ENCODE data around the gene TMC8. TPM values are rescaled to one million over a fixed set of nuclear protein-coding genes. Genes with fewer than 3 reads are reported as not detected.

The TMC8 gene
- total and polyA plus RNA-seq, 2 experiments from 2014 or later = 1.2 to 1.3 TPM

DNA sequence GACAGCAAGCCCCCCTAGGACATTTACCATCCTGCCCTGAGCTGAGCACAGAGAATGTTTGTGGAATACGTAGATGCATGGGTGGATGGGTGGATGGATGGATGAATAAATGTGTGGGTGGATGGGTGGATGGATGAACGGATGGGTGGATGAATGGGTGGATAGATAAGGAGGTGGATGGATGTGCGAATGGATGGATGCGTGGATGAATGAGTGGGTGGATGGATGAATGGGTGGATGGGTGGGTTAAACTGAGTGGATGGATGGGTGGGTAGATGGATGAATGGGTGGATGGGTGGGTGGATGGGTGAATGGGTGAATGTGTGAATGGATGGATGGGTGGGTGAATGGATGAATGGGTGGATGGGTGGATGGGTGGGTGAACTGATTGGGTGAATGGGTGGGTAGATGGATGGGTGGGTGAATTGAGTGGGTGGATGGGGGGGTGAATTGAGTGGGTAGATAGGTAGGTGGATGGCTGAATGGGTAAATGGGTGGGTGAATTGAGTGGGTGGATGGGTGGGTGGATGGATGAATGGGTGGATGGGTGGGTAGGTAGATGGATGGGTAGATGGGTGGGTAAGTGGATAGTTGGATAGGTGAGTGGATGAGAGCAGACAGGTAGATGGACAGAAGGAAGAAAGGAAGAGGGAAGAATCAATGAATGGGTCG is 7.2 kb upstream of the TMC8 start:
- Histone ChIP-seq H4K20me1 (replicated peaks; ENCODE audit: insufficient read depth) (no peaks in the 10 kb centered on the region), H2AFZ (no peak overlapping the region), H3K79me2 (replicated peaks; ENCODE audit: insufficient read depth) (0 out of 2 replicates have a peak, but pooled peaks cover 5% of the 10 kb centered on the region), H3K4me2 (no peak overlapping the region), H3K4me3 (no peak overlapping the region), H3K36me3 (ENCODE audit: insufficient read depth) (0 out of 2 replicates have a peak, but pooled peaks cover 5% of the 10 kb centered on the region), H3K27ac (ENCODE audit: low read depth) (no peak overlapping the region), H3K9me2 (ENCODE audit: insufficient read depth) (no peaks in the 10 kb centered on the region), H3K27me3 (ENCODE audit: insufficient read depth) (no peaks in the 10 kb centered on the region), H3F3A (replicated peaks; ENCODE audit: low read depth) (no peaks in the 10 kb centered on the region), H3K4me1 (ENCODE audit: insufficient read depth) (peaks cover 9% of the 10 kb centered on the region)
- peaks cover 8% of the 10 kb centered on the region for H3K4me1 Mint-ChIP-seq
- TF ChIP-seq ZNF331 (CRISPR knock-in tag; IDR thresholded peaks at IDR 0.05; ENCODE audit: low read depth) = no peak
- no peak for TF ChIP-seq ZNF114 (CRISPR knock-in tag; IDR thresholded peaks at IDR 0.05)
- TF ChIP-seq NANOG (IDR thresholded peaks at IDR 0.05; ENCODE audit: borderline replicate concordance) = no peak
- TF ChIP-seq, protein P1, sequence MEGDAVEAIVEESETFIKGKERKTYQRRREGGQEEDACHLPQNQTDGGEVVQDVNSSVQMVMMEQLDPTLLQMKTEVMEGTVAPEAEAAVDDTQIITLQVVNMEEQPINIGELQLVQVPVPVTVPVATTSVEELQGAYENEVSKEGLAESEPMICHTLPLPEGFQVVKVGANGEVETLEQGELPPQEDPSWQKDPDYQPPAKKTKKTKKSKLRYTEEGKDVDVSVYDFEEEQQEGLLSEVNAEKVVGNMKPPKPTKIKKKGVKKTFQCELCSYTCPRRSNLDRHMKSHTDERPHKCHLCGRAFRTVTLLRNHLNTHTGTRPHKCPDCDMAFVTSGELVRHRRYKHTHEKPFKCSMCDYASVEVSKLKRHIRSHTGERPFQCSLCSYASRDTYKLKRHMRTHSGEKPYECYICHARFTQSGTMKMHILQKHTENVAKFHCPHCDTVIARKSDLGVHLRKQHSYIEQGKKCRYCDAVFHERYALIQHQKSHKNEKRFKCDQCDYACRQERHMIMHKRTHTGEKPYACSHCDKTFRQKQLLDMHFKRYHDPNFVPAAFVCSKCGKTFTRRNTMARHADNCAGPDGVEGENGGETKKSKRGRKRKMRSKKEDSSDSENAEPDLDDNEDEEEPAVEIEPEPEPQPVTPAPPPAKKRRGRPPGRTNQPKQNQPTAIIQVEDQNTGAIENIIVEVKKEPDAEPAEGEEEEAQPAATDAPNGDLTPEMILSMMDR (conservative IDR thresholded peaks at IDR 0.05; ENCODE audit: low read depth in 2 of 2) = no peak
- ATAC-seq (no peak), DNase-seq (ENCODE audit: low spot score) (no peak)
- peaks cover 4% of the 10 kb centered on the region for H3K27me3 Mint-ChIP-seq (ENCODE audit: insufficient read depth, low read depth, poor library complexity)
- H3K27ac Mint-ChIP-seq = no peak overlapping the region
- H3K9me3 Mint-ChIP-seq = no peaks in the 10 kb centered on the region
- peaks cover 27% of the 10 kb centered on the region for H3K36me3 Mint-ChIP-seq (ENCODE audit: low read depth)
- H3K4me3 Mint-ChIP-seq = no peak overlapping the region

DNA sequence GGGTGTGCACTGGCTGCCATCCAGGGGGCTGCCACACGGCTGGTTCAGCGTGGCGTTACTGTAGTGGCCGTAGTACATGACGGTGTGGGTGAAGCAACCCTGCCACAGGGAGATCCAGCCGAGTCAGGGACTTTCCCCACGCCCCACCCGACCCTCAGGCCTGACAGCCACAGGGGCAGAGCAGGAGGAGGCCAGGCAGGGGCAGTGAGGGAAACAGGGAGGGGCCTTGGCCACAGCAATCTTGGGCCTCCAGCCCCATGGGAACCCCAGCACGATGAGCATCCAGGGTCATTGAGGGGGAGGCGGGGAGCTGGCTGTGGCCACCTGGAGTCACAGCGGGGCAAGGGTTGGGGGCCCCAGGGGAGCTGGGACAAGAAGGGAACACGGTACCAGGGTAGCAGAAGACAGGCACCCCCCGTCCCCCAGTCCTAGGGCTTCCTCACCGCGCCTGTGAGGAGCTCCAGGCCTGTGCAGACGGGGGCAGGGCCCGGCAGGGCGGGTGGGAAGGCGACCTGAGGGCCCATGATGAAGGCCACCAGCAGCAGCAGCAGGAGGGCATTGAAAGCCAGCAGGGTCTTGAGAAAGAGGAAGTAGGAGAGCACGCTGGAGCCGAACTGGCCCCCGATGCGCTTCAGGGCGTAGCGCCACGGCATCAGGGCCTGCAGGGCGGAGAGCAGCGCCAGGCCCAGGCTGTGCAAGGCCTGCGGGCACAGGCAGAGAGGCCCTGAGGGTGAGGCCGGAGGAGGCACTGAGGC is 6.3 kb upstream of the TMC8 start:
- TF ChIP-seq ZNF331 (CRISPR knock-in tag; IDR thresholded peaks at IDR 0.05; ENCODE audit: low read depth) (no peak), POLR2AphosphoS5 (IDR thresholded peaks at IDR 0.05; ENCODE audit: low read depth) (no peak), EZH2 (IDR thresholded peaks at IDR 0.05; ENCODE audit: low read depth, unreplicated experiment) (no peak), ZNF114 (CRISPR knock-in tag; IDR thresholded peaks at IDR 0.05) (no peak), CREB1 (CRISPR knock-in tag; IDR thresholded peaks at IDR 0.05; ENCODE audit: low read depth) (no peak), STAT1 (IDR thresholded peaks at IDR 0.05; ENCODE audit: unreplicated experiment) (no peak)
- TF ChIP-seq, protein P2, sequence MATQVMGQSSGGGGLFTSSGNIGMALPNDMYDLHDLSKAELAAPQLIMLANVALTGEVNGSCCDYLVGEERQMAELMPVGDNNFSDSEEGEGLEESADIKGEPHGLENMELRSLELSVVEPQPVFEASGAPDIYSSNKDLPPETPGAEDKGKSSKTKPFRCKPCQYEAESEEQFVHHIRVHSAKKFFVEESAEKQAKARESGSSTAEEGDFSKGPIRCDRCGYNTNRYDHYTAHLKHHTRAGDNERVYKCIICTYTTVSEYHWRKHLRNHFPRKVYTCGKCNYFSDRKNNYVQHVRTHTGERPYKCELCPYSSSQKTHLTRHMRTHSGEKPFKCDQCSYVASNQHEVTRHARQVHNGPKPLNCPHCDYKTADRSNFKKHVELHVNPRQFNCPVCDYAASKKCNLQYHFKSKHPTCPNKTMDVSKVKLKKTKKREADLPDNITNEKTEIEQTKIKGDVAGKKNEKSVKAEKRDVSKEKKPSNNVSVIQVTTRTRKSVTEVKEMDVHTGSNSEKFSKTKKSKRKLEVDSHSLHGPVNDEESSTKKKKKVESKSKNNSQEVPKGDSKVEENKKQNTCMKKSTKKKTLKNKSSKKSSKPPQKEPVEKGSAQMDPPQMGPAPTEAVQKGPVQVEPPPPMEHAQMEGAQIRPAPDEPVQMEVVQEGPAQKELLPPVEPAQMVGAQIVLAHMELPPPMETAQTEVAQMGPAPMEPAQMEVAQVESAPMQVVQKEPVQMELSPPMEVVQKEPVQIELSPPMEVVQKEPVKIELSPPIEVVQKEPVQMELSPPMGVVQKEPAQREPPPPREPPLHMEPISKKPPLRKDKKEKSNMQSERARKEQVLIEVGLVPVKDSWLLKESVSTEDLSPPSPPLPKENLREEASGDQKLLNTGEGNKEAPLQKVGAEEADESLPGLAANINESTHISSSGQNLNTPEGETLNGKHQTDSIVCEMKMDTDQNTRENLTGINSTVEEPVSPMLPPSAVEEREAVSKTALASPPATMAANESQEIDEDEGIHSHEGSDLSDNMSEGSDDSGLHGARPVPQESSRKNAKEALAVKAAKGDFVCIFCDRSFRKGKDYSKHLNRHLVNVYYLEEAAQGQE (IDR thresholded peaks at IDR 0.05; ENCODE audit: unreplicated experiment) = no peak
- Mint-ChIP-seq H3K27ac (no peak overlapping the region), H3K4me1 (peaks cover 11% of the 10 kb centered on the region), H3K4me3 (no peak overlapping the region), H3K36me3 (ENCODE audit: low read depth) (peaks cover 27% of the 10 kb centered on the region), H3K27me3 (ENCODE audit: insufficient read depth, low read depth, poor library complexity) (peaks cover 6% of the 10 kb centered on the region), H3K9me3 (no peaks in the 10 kb centered on the region)
- Histone ChIP-seq H3K4me2 (no peak overlapping the region), H3K36me3 (ENCODE audit: insufficient read depth) (0 out of 2 replicates have a peak, but pooled peaks cover 5% of the 10 kb centered on the region), H3K79me2 (replicated peaks; ENCODE audit: insufficient read depth) (0 out of 2 replicates have a peak, but pooled peaks cover 5% of the 10 kb centered on the region), H2AFZ (no peak overlapping the region), H3F3A (replicated peaks; ENCODE audit: low read depth) (no peaks in the 10 kb centered on the region), H3K4me1 (ENCODE audit: insufficient read depth) (peaks cover 14% of the 10 kb centered on the region), H3K27me3 (ENCODE audit: insufficient read depth) (no peaks in the 10 kb centered on the region), H3K9me2 (ENCODE audit: insufficient read depth) (no peaks in the 10 kb centered on the region), H3K4me3 (no peak overlapping the region), H4K20me1 (replicated peaks; ENCODE audit: insufficient read depth) (no peaks in the 10 kb centered on the region), H3K27ac (ENCODE audit: low read depth) (no peak overlapping the region)
- DNase-seq (ENCODE audit: low spot score) = no peak
- ATAC-seq = no peak

Data from GM23338 (cell line).